HG03342 (cell line): ENCODE data around the gene SLIT3.

Experiments used
- ATAC-seq: cut with Tn5 transposase; IDR thresholded peaks from one replicate; pipeline ENCODE4 v1.9.1; 2021; ENCODE audit warnings: mild to moderate bottlenecking, moderate library complexity; ENCODE audit not compliant: unreplicated experiment

Gene SLIT3

DNA sequence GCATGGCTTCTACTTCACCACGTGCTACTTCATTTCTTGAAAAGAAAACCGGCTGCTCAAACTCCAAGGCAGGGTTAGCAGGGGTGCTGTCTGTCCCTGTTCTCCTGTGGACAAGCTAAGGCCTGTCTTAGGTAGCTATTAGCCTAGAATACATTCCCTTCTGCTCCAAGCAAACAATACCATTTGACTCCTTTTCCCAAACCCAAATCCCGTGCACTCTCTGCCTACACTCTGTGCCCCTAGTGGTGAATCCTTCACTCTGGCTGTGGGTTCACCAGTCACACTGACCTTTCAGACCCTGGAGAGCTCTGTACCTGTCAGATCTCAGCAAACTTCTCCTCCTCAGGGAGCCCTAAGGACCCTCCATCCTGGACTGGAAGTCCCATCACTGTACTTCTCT, 211.6 kb downstream of the SLIT3 start:
- no peak for ATAC-seq

DNA sequence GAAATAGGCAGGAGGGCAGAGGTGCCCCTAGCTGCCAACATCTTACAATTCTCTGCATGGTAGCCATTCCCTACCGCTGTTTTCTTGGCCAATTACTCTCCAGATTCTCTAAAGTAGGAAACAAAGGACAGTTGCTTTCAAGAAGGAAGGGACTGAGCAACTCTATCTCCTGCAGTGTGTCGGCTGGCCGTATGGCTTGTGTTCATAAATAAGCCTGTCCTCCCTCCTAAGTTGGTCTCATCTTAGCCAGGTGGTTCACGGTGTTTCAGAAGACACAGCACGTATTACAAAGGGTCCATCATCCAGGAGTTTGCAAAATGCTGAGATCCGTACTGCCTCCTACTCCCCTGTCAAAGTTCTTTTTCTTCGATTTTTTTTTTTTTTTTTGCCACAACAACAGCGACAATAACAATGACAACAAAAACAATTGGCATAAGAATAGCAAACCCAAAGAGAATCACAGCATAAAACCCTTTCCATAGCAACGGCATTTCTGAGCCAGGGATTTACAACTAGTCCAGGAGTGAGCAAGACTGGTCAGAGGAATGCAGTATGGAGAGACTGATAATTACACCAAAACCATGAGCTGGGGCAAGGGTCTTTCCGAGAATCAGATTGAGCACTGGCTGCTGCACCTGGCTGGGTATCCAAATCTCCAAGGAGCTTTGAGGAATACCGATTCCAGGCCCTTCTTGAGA, 212.8 kb downstream of the SLIT3 start:
- no peak for ATAC-seq

DNA sequence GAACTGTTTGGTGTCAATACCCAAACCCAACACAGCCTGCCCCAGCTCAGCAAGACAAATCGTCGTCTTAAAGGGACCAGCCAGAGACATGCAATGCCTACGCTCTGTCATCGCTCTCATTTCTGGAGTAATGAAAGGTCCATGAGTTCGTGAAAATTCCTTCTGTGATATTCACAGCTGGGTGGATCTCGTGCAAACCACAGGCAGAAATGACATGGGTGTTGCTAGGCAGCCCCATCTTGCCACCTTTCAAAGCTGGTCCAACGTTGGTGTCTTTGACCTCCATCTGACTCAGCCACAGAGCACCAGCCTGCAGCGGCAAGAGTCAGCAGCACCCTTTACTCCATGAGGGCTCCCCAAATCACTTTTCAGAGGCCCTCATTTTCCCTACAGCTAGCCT, 215.3 kb downstream of the SLIT3 start:
- ATAC-seq, result no peak

DNA sequence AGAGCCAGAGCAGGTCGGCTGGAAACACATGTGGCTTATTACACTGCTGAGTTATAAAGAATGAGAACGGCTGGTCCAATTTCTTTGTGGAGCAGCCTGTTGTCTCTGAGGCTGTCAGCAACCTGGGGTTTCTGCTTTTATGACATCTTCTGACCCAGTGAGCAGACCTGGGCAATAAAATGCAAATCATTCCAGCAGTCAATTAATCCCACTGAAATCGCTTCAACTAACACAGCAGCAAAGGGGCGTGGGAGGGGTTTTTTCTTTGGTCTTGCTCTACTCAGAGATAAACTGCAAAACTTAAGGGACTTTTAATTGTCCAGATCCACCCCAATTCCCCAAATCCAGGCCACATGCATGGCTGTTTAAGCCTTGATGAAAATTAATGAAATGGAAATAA, 215.7 kb downstream of the SLIT3 start:
- no peak for ATAC-seq

DNA sequence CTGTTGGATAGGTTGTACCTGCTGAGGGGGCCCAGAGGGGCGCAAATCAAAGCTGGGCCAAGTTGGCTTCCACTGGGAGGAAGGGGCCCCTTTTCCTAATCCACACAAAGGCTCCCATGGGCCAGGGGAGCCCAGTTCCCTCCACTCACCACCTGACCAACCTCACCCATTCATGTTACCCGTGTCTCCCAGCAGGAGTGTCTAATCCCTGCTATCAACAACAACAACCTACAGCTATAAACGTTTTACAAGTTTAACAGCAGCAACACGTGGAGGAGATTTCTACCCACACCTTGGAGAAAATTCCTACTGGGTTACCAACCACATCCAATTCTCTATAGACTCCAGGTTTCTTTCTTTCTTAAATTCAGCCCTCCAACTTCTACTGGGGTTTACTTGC, 216.2 kb downstream of the SLIT3 start:
- ATAC-seq, result no peak

DNA sequence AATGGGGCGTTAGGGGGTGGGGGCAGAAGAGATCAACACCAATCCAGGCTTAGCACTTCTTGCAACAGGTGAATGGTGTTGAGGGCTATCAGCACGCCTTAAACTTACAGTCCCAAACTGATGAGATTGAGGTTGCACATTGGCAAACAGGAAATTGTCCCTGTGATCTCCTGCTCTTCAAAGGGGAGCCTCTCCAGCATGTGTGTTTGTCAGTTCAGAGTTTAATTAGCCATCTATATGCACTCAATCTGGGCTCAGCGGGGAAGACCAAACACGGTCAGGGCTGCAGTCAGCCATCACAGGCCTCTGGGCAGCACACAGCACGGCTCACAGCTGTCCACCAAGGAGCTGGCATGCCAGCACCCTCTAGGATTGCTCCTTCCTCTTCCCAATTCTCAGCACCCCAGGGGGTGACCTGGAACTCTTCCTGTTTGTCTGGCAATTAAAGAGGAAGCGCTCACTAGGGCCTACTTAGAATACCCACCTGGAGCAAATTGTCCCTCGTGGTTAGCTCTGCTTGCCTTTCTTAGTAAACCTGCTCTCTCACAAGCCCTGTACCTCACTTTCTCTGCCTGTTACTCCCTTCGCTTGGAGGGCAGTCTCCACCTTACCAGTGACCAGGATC, 217.4 kb downstream of the SLIT3 start:
- ATAC-seq, result no peak

DNA sequence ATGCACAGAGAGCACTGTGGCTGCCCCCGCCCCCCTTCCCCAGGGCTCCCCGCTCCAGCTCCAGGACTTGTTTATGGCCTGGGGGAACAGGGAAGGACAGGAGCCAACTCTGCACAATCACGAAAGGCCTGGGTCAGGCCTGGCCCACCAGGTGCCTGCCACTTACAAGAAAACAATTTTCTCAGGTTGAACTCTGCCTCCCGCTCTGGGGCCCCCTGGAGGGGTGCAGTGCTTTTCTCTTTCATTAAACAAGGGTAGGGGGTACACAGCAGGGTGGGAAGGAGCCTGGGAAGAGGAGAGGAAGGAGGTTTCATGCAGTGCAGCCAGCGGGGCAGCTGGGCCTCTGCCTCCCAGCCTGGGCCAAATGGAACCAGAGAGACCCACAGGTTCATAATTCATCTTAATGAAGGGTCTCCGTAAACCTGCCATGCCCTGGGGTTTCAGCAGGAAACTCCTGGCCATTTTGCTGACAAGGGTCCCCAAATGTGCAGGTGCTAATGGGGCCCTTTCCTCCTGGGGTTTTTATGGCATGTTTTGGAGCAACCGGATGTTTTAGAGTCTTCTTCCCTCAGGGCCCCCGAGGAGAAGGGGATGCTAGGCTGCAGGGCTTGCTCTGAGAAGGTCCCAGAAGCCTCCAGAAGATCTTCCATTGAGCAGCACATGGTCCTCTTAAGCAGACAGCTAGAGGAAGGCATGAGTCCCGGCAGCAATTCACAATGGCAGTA, 219.8 kb downstream of the SLIT3 start:
- no peak for ATAC-seq

DNA sequence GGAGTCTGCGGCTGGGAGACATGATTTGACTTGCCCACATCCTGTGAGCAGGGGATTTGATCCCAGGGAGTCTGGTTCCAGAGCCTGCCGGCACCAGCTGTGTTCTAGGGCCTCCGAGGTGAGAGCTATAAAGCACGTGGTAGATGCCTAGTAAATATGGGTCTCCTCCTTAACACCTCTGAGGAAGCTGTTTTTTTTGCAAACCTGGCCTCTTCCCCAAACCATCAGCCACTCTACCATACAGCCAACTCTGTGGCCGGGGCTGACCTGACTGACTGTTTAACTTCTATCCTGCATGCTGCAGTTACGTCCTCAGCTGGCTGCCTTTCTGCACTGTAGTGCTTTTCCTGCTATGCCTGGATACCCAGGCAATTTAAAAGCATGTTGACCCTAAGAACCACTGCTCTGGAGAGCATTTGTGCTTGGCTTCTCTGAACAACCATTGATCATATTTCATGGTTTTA, 220.5 kb downstream of the SLIT3 start:
- no peak for ATAC-seq

DNA sequence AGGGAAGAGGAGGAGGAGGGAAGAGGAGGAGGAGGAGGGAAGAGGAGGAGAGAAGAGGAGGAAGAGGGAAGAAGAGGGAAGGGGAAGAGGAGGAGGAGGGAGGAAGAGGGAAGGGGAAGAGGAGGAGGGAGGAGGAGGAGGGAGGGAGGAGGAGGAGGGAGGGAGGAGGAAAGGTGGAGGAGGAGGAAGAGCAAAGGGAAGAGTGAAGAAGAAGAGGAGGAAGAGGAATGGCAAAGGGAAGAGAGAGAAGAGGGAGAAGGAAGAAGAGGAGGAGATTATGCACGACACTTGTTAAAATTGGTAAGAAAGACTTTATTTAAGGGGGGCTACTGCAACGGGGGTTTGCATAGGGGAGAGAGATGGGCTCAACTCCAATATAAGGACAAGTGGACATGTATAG, 221.2 kb downstream of the SLIT3 start:
- no peak for ATAC-seq

DNA sequence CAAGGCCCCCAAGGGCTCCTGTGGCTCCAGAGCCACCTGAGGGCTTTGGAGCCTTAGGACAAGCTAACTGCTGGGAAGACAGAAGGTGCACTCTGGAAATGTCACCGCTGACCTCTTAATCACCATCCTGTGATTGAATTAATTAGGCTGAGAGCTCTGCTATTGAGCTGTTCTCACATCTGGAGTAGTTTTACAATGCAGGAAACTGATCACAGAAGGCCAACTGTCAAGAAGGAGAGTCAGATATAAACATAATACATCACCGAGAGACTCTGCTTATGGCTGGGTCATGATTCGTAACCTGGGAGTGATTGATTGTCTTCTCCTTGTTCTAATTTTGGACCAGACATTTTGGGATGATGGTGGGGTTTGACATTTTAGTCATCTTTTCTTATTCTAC, 226.1 kb downstream of the SLIT3 start:
- ATAC-seq, result no peak

DNA sequence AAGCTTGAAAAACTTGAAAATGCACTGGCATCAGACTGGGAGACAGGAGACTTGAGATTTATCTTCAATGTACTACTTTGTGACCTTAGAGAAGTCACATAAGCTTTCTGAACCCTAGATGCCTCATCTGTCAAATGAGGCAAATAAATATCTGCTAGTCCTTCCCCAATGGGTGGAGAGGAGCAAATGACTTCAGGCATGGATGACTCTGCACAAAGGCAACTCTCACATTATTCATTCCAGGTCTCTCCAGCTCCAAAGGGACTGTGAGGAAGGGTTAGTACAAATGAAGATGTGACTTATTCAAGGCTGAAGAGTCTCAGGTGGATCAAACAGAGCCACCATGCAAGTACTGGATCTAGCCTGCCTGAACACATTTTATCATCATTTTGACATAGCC, 228.7 kb downstream of the SLIT3 start:
- ATAC-seq, result no peak

DNA sequence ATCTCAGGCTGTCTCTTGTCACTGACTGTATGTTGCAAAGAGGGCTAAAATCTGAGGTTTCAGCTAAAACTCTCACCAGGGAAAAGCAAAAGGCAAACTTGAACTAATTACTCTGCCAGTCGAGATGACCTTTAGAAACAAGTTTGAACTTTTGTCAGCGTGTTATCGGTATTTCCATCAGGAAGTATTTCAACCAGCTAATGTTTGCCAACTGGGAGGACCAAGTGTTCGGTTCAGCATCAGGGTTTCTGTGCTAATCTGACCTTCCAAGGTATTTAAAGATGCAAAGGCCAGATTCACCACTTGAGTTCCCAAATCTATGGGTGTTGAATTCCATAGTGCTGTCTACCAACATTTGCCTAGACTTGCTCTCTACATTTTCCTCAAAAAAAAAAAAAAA, 230.5 kb downstream of the SLIT3 start:
- no peak for ATAC-seq

DNA sequence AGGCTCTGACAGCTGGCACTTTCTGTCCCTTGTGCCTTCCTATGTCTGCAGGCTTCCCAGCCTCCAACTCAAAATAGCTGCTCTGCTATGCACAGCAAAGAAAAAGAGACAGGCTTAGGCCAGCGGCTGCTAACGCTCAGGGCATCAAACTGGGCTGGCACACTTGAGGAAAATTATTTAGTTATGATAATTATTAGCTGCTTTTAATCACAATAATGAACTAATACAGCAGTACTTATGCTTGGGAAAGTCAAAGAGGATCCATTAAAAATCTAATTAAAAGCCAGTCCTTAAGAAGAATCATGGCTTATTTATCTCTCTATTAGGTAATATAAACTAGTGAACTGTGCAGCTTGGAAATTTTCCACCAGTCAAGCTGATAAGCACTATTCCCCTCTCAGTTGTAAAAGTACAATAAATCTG, 233.2 kb downstream of the SLIT3 start:
- ATAC-seq, result no peak

DNA sequence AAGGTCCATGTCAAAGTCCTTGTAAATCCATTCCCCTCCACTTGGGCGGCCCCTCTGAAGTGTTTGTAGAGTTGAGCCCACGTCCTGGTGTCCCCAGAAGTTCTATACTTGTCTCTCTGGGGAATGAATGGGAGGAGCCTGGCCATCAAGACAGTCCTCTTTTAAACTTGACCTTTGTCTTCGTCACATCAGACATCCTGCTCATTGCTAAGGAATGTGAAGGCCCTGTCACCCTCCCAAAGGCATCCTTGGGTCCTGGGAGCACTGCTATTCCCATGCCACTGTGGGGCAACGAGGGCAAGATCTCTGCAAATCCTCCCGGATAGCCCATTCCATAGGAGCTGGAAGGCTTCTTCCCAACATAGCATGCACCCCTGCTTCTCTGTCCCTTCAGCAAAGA, 235.5 kb downstream of the SLIT3 start:
- no peak for ATAC-seq

DNA sequence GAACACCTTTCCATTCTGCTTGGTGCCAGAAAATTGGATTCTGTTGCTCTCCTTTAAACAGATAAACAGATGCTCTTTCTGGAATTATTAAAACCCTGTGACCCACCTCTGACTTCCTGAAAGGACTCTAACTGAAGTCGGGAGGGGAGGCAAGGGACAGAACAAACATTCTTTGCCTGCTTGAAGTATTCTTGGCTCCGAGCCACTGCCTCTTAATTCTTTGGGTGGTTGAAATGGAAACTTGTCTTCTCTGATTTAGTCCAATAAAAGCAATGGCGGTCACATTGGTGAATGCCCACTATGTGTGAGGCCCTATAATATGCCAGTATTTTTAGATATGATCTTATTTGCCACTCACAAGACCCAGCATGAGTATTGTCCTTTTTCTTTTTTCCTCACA, 236.8 kb downstream of the SLIT3 start:
- ATAC-seq, result no peak

DNA sequence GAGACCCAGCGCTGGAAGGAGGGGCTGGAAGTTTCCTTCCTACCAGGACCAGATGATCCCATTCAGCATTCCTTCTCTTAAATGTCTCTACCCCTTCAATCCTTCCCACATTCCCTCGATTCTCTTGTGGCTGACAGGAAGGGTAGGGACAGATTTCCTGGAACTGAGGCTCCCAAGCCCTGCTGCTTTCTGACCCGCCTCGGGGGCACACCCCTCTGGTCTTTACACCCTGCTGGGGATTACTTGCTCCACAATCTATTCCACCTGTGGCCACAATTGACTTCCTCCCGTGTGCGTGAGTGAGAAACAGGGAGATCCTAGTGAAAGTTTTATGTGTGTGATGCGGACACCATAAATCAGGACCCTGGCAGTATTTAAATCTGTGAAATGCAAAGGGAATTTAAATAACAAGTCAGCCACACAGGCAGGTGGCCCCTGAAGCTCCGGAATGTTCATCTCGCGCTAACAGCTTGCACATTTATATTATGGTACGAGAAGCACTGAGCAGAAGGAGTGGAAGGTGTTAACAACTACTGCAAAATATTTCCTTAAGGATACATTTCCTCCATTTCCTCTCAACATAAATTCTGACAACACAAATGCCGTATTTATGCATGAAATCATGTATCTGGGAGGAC, 237.5 kb downstream of the SLIT3 start:
- no peak for ATAC-seq

DNA sequence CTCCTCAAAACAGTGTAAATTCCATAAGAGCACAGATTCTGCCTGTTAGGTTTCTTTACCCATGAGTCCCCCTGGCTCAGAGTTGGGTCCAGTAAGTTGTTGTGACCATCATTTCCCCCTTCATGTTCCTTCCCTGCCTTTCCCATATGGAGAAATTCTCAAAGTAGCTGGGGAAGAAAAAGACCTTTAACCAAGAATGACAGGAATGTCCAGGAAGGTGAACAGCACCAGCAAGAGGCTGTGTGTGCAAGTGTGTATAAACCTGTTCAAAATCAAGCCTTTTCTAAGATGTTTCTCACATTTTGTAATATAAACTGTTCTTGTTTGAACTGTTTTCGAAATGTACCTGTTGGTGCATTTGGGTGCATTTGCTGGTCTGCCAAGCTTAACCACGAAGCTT, 238.2 kb downstream of the SLIT3 start:
- no peak for ATAC-seq

DNA sequence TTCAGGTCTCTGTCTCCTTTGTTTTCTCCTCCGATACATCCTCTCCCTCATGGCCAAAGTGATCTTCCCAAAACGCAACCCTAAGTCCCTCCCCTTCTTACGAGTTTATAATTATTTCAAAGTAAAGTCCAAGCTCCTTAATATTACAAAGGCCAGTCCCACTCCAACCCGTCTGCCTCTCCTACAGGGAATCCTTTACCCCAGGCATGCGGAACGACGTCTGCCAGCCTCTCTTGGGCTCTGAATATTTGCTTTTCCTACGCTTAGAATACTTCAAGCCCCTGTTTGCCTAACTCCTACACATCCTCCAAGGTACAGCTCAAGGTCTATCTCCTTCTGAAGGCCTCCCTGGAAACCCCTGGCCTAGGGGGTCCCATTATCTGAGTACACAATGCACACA, 246.4 kb downstream of the SLIT3 start:
- ATAC-seq, result no peak

DNA sequence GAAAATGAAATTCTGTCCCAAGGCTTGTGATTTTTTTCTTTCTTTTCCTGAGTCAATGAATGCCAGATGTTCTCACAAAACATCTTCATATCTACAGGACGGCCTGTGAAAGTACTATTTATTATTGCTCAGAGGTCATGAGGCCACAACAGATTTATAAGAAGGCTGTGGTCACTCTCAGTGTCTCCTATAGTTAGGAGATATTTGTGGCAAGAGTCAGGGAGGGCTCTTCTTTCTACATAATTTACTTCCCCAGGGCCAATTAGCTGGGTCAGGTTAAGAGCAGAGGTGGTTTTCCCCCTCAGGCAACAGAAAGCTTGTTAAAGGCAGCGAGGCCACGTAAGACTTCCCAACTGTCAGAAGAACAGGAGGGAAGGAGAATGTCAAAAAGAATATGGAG, 248.7 kb downstream of the SLIT3 start:
- ATAC-seq, result no peak

DNA sequence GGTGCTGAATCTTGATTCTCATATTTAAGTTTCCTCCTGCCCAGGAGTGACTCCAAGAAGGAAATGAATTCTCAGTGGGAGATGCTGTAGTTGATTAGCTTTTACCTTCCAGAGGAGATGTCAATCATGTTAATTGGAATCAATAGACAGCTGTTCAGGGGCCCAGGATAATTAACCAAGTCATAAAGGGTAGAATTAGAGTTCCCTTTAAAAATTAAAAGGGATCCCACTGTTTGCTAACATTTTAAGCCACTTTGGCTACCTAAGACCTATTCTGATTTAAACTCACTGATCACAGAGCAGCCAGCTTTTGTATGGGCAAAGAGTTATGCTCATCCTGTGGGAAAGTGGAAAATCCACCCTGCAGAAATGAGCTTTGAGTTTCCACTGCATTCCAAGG, 249.6 kb downstream of the SLIT3 start:
- ATAC-seq, result no peak

DNA sequence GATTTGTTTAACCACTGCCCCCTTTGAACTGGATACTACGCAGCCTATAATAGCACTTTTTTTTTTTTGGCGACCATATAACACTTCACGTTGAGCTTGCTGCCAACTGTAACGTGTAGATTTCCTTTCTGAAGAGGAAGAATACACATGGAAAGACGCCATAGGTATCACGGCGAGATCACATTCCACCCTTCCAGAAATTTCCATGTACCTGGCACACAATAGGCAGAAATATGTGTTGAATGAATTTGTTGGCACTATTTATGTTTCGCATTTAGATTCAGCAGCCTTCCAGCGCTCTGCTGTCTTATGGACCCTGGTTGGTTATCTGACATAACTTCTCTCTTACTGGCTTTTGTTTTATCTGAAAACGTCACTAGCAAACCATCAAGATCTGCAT, 250.3 kb downstream of the SLIT3 start:
- ATAC-seq, result no peak

DNA sequence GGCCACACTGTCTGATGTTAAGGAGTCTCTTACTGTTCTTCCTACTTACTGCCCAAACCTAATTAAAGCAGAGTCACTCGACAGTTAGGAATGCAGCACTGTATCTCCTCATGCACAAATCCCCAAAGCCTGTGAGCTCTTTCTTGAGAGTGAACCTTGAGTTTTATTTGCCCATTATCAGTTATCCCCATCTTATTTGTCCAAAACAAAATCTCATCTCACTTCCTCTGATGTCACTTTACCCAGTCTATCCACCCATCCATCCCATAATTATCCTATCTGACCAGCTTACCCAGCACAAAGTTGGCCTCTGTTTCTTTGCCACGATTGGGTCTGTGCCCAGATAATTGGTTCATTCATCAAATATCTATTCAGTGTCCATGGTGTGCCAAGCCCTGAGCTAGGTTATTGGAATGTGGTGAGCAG, 250.8 kb downstream of the SLIT3 start:
- ATAC-seq, result no peak
